ENCODE measurements around the gene SPDYE4. TPM values are rescaled to one million over a fixed set of nuclear protein-coding genes. Genes with fewer than 3 reads are reported as not detected.

Gene SPDYE4
- polyA plus RNA-seq, 1 of the 3 experiments (the other 2 are of a cell fraction) = not detected

- H3K9me2 ChIP-seq = no peaks in the 10 kb centered on the region
- H3K9me3 ChIP-seq = no peaks in the 10 kb centered on the region
- H4K20me1 ChIP-seq (ENCODE audit: insufficient read depth) = no peaks in the 10 kb centered on the region
- H3K36me3 ChIP-seq (replicated peaks in 1 of 2; ENCODE audit: control insufficient read depth in 1 of 2, insufficient read depth in 2 of 2, low read length in 1 of 2) = no peaks in the 10 kb centered on the region
- no peak for DNase-seq
- H3K9ac ChIP-seq = no peak overlapping the region
- POLR2A ChIA-PET = no interaction called here
- H3K4me2 ChIP-seq = no peak overlapping the region
- WGBS (ENCODE audit: low lambda C conversion rate) = 17% methylated on average over 9 of the region's 10 CpGs
- TF ChIP-seq RCOR1 (IDR thresholded peaks at IDR 0.05; ENCODE audit: low read length) = no peak
- no peak for TF ChIP-seq FOXJ3 (CRISPR knock-in tag; IDR thresholded peaks at IDR 0.05)
- no peak for TF ChIP-seq SMC3 (IDR thresholded peaks at IDR 0.05; ENCODE audit: low read depth, low read length)
- no peak for TF ChIP-seq EZH2phosphoT487 (IDR thresholded peaks at IDR 0.05; ENCODE audit: borderline replicate concordance, low read depth)
- no peak for TF ChIP-seq RAD21 (IDR thresholded peaks at IDR 0.05; ENCODE audit: low read length)
- no peak overlapping the region for H3K4me3 ChIP-seq (ENCODE audit: low read depth in 2 of 2, low read length in 1 of 2)
- H3K79me2 ChIP-seq (ENCODE audit: insufficient read depth) = no peaks in the 10 kb centered on the region
- no peak overlapping the region for H3K27ac ChIP-seq (ENCODE audit: low read depth in 2 of 2, low read length in 1 of 2)
- no peak overlapping the region for H2AFZ ChIP-seq (ENCODE audit: low read depth)
- peaks cover 17% of the 10 kb centered on the region; the same call in 1 of the 2 replicates for H3K27me3 ChIP-seq (ENCODE audit: insufficient read depth)
- CTCF ChIA-PET = interaction anchor here (1.6 kb wide), 1 partner anchor 406 kb away, joined by 4 read pairs; no protein-coding TSS in a partner anchor
- H3F3A ChIP-seq (replicated peaks; ENCODE audit: insufficient read depth) = no peaks in the 10 kb centered on the region
- H3K4me1 ChIP-seq (ENCODE audit: control insufficient read depth in 1 of 2, insufficient read depth in 2 of 2, low read depth in 1 of 2, low read length in 1 of 2) = peaks cover 0 to 2% of the 10 kb centered on the region in 2 experiments; a peak in 1 of 4 replicates
These were observed 31.4 kb upstream of the SPDYE4 start for GRCh38 chr17:8789743-8790142.

- H3K27ac ChIP-seq (ENCODE audit: low read depth in 2 of 2, low read length in 1 of 2) = no peak overlapping the region
- H3K9me3 ChIP-seq = no peaks in the 10 kb centered on the region
- H3K9ac ChIP-seq = no peak overlapping the region
- WGBS (ENCODE audit: low lambda C conversion rate) = 49% methylated on average over 2 of the region's 2 CpGs
- no peak for DNase-seq
- ChIA-PET POLR2A (no interaction called here), CTCF (interaction anchor here (0.8 kb wide), 1 partner anchor 13 kb away, joined by 3 read pairs; no protein-coding TSS in a partner anchor)
- no peaks in the 10 kb centered on the region for H4K20me1 ChIP-seq (ENCODE audit: insufficient read depth)
- no peak for TF ChIP-seq FOXJ3 (CRISPR knock-in tag; IDR thresholded peaks at IDR 0.05)
- TF ChIP-seq NFIC (IDR thresholded peaks at IDR 0.05; ENCODE audit: borderline replicate concordance) = no peak
- TF ChIP-seq MEF2A (IDR thresholded peaks at IDR 0.05; ENCODE audit: borderline replicate concordance, low read depth) = no peak
- TF ChIP-seq RCOR1 (IDR thresholded peaks at IDR 0.05; ENCODE audit: low read length) = no peak
- TF ChIP-seq PBX3 (IDR thresholded peaks at IDR 0.05) = no peak
- no peak for TF ChIP-seq EP300 (IDR thresholded peaks at IDR 0.05; ENCODE audit: borderline replicate concordance in 1 of 2, low read depth in 1 of 2, low read length in 1 of 2)
- no peak for TF ChIP-seq NRF1 (IDR thresholded peaks at IDR 0.05; ENCODE audit: low read depth, low read length)
- no peak for TF ChIP-seq TEAD4 (IDR thresholded peaks at IDR 0.05; ENCODE audit: borderline replicate concordance, insufficient read depth)
- no peak for TF ChIP-seq ELF1 (IDR thresholded peaks at IDR 0.05)
- no peak for TF ChIP-seq SMC3 (IDR thresholded peaks at IDR 0.05; ENCODE audit: low read depth, low read length)
- no peaks in the 10 kb centered on the region for H3K79me2 ChIP-seq (ENCODE audit: insufficient read depth)
- peaks cover 17% of the 10 kb centered on the region; the same call in 1 of the 2 replicates for H3K27me3 ChIP-seq (ENCODE audit: insufficient read depth)
- H3K4me2 ChIP-seq = no peak overlapping the region
- H2AFZ ChIP-seq (ENCODE audit: low read depth) = no peak overlapping the region
- H3K4me3 ChIP-seq (ENCODE audit: low read depth in 2 of 2, low read length in 1 of 2) = no peak overlapping the region
- no peaks in the 10 kb centered on the region for H3F3A ChIP-seq (replicated peaks; ENCODE audit: insufficient read depth)
- no peaks in the 10 kb centered on the region for H3K36me3 ChIP-seq (replicated peaks in 1 of 2; ENCODE audit: control insufficient read depth in 1 of 2, insufficient read depth in 2 of 2, low read length in 1 of 2)
- H3K9me2 ChIP-seq = no peaks in the 10 kb centered on the region
- peaks cover 0 to 2% of the 10 kb centered on the region in 2 experiments; a peak in 1 of 4 replicates for H3K4me1 ChIP-seq (ENCODE audit: control insufficient read depth in 1 of 2, insufficient read depth in 2 of 2, low read depth in 1 of 2, low read length in 1 of 2)
These were observed 30.7 kb upstream of the SPDYE4 start for GRCh38 chr17:8788998-8789397.
